Small intestine (tissue), 7 donors: Measurements from ENCODE around the gene CDK5RAP1. TPM values are rescaled to one million over a fixed set of nuclear protein-coding genes. Genes with fewer than 3 reads are reported as not detected.

ENCODE experiments used
- DNase-seq, 2 donors: peaks; one replicate each; pipeline versions ENCODE4 v3.0.0 to v3.0.0-alpha.2; 2013
- FAIRE-seq: peaks from 2 replicates; lab custom pipeline; 2012; peaks lifted over from hg19 to GRCh38; lab: Jason Lieb, UNC
- H3K27ac ChIP-seq, 3 donors: one replicate each; pipeline ENCODE4 v1.5.1; 2013; ENCODE audit warnings: low read length in 2 of 3, mild to moderate bottlenecking in 2 of 3, control low read depth in 1 of 3, inconsistent platforms in 1 of 3, low read depth in 1 of 3, moderate library complexity in 1 of 3
- H3K27me3 ChIP-seq, 3 donors: one replicate each; pipeline ENCODE4 v1.6.1; 2013; ENCODE audit warnings: low read length in 3 of 3, inconsistent platforms in 1 of 3; ENCODE audit not compliant: control insufficient read depth in 3 of 3, insufficient read depth in 3 of 3
- H3K36me3 ChIP-seq, 3 donors: one replicate each; pipeline ENCODE4 v1.6.1; 2013; ENCODE audit warnings: low read length in 3 of 3, inconsistent platforms in 1 of 3, low read depth in 1 of 3, mild to moderate bottlenecking in 1 of 3, moderate library complexity in 1 of 3; ENCODE audit not compliant: control insufficient read depth in 3 of 3, insufficient read depth in 2 of 3
- H3K4me1 ChIP-seq, 3 donors: one replicate each; pipeline ENCODE4 v1.6.1; 2013; ENCODE audit warnings: low read length in 2 of 3, inconsistent platforms in 1 of 3, low read depth in 1 of 3, mild to moderate bottlenecking in 1 of 3, moderate library complexity in 1 of 3; ENCODE audit not compliant: control insufficient read depth in 3 of 3, insufficient read depth in 2 of 3
- H3K4me3 ChIP-seq, 3 donors: one replicate each; pipeline ENCODE4 v1.5.1; 2013; ENCODE audit warnings: low read length in 3 of 3, control low read depth in 1 of 3, inconsistent platforms in 1 of 3, low read depth in 1 of 3, mild to moderate bottlenecking in 1 of 3, moderate library complexity in 1 of 3
- H3K9me3 ChIP-seq, 2 donors: one replicate each; pipeline ENCODE4 v1.6.1; 2013; ENCODE audit warnings: low read depth in 1 of 2, low read length in 1 of 2; ENCODE audit not compliant: control insufficient read depth in 2 of 2, insufficient read depth in 1 of 2
- WGBS, 3 donors: extraction: QIAGEN DNeasy Blood & Tissue Kit; methylation state at CpG; one replicate each; pipeline ENCODE4 v1.1.7; 2013; 5-methylcytosine and 5-hydroxymethylcytosine counted together
- polyA plus RNA-seq, 4 donors: library from polyadenylated mRNA; stranded (reverse) in 3 of 4; unstranded in 1 of 4; fragments of 200-250 nt in 3 of 4; fragments of 120-200 nt in 1 of 4; gene quantifications; one replicate each; pipeline versions ENCODE4 v1.2.1 to v1.2.3, GENCODE V29; 2013
- donor health status: healthy with polysubstance abuse.
- donor health status: control.
- donor health status: control.
- donor health status: Bipolar disorder and iron deficiency.
- donor health status: healthy.

CDK5RAP1 gene
- polyA plus RNA-seq, 4 donors, result 30.0 to 32.0 (median 30.3) TPM

DNA sequence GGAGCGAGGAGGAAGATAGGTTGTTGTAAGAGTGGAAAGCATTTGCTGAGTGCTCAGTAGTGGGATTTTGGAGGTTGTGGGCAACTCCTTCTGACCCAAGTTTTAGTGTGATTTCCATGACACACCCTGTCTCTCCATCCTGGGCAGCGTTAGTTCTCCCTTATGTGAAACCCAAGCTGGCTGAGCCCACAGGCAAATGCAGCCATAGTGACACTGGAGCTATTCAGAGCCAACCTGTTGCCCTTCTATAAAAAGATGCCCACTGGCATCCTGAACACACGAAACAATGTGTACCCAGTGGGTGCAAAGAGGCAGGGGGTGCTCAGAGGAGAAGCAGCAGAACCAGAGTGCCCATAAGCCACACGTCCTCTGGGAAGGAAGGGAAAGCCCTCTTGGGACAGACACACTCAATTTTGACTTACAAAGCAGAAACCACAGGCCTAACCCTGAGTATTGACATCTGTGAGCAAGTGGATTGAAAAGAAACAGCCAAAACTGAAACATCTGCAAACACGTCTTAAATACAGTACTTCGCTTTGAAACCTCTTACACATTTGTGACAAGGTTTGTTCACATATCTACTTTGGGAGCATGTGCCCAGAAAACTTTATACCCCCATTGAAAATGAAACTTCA, 63.7 kb downstream of the CDK5RAP1 start:
- no peaks in the 10 kb centered on the region for H3K27me3 ChIP-seq
- H3K27ac ChIP-seq, result no peak overlapping the region
- no peaks in the 10 kb centered on the region for H3K36me3 ChIP-seq
- H3K9me3 ChIP-seq, result peaks cover 0 to 3% of the 10 kb centered on the region in 2 donors
- FAIRE-seq, result no peak
- DNase-seq, result no peak
- H3K4me1 ChIP-seq, result no peaks in the 10 kb centered on the region
- WGBS, 3 donors, result 59 to 69% (median 66%) methylated on average over 6 of the region's 6 CpGs
- H3K4me3 ChIP-seq, result no peak overlapping the region

DNA sequence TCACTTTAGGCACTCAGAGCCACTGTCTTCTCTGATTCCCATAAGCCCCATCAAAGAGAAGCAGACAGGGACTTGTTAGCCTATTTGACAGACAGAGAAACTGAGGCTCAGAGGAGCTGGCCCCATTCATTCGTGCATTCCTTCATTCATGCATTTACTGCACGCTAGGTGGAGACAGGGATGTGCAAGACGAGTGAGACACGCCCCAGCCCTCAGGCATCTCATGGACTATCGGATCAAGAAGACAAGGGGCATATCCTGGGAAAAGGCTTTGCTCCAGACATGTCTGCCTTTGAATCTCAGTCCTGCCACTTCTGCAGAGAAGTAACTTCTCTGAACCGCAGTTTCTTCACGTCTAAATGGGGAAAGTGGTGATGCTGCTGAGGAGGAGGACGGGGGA, 64.2 kb downstream of the CDK5RAP1 start:
- FAIRE-seq (no peak), DNase-seq (no peak)
- no peaks in the 10 kb centered on the region for H3K36me3 ChIP-seq
- no peak overlapping the region for H3K27ac ChIP-seq
- H3K4me1 ChIP-seq, result no peaks in the 10 kb centered on the region
- 62 to 80% (median 67%) methylated on average over 8 of the region's 8 CpGs for WGBS, 3 donors
- H3K9me3 ChIP-seq, result peaks cover 0 to 3% of the 10 kb centered on the region in 2 donors
- H3K27me3 ChIP-seq, result no peaks in the 10 kb centered on the region
- no peak overlapping the region for H3K4me3 ChIP-seq

DNA sequence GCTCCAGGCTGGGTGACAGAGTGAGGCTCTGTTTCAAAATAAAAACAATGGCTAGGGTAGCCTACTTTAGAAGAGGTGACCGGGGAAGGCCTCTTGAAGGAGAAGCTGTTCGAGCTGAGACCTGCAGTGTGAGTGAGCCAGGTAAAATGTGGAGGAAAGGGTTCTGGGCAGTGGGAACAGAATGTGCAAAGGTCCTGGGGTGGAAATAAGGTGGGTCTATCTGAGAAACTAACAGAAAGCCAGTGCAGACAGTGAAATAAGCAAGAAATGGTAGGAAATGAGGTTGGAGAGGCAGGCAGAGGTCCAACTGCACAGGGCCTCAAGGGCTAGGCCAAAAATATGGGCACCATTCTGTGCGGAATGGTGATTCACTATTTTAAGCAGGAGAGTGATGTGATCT, 64.9 kb downstream of the CDK5RAP1 start:
- FAIRE-seq, result no peak

DNA sequence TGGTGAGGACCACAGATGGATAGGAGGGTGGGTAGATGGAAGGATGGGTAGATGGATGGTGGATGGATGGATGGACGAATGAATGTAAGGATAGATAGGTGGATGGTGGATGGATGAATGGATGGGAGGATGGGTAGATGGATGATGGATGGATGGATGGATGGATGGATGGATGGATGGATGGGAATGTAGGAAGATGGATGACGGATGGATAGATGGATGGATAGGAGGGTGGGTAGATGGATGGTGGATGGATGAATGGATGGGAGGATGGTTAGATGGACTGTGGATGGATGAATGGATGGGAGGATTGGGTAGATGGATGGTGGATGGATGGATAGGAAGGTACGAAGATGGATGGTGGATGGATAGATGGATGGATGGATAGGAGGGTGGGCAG, 67.2 kb downstream of the CDK5RAP1 start:
- FAIRE-seq, result no peak

More for the DNA sequence above, 64.9 kb downstream of the CDK5RAP1 start:
- no peaks in the 10 kb centered on the region for H3K4me1 ChIP-seq
- peaks cover 0 to 3% of the 10 kb centered on the region in 2 donors for H3K9me3 ChIP-seq
- no peak overlapping the region for H3K4me3 ChIP-seq
- DNase-seq, result no peak
- no peaks in the 10 kb centered on the region for H3K27me3 ChIP-seq
- H3K36me3 ChIP-seq, result no peaks in the 10 kb centered on the region
- H3K27ac ChIP-seq, result no peak overlapping the region
- 79 to 89% (median 83%) methylated on average over 3 of the region's 3 CpGs for WGBS, 3 donors

DNA sequence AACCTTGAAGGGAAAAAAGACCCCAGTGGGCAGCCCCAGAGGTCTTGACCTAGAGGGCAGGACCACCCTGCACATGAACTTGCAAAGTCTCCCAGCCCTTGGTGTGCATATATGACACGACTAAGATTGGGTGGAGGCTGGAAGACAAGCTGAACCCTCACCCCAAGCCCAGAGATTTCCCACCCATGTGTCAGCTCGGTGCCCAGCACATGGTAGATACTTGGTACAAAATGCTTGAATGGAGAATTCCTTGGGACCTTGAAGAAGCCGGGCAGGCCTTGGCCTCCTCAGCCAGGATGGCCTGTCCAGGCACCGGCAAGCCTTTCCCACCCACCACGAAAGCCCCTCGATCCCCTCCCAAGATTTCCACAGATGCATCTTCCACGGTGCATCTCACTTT, 67.7 kb downstream of the CDK5RAP1 start:
- Histone ChIP-seq H3K4me1 (no peaks in the 10 kb centered on the region), H3K27ac (no peak overlapping the region), H3K9me3 (peaks cover 0 to 3% of the 10 kb centered on the region in 2 donors), H3K27me3 (peaks cover 0 to 2% (median 0%) of the 10 kb centered on the region in 3 donors), H3K4me3 (no peak overlapping the region), H3K36me3 (no peaks in the 10 kb centered on the region)
- DNase-seq, result no peak
- FAIRE-seq, result no peak
- 84 to 86% (median 85%) methylated on average over 7 of the region's 7 CpGs for WGBS, 3 donors

More for the DNA sequence above, 67.2 kb downstream of the CDK5RAP1 start:
- WGBS, 3 donors, result 70 to 78% (median 77%) methylated on average over 3 of the region's 3 CpGs
- Histone ChIP-seq H3K9me3 (peaks cover 0 to 3% of the 10 kb centered on the region in 2 donors), H3K27me3 (peaks cover 0 to 2% (median 0%) of the 10 kb centered on the region in 3 donors), H3K36me3 (no peaks in the 10 kb centered on the region), H3K4me3 (no peak overlapping the region), H3K27ac (no peak overlapping the region), H3K4me1 (no peaks in the 10 kb centered on the region)
- no peak for DNase-seq

DNA sequence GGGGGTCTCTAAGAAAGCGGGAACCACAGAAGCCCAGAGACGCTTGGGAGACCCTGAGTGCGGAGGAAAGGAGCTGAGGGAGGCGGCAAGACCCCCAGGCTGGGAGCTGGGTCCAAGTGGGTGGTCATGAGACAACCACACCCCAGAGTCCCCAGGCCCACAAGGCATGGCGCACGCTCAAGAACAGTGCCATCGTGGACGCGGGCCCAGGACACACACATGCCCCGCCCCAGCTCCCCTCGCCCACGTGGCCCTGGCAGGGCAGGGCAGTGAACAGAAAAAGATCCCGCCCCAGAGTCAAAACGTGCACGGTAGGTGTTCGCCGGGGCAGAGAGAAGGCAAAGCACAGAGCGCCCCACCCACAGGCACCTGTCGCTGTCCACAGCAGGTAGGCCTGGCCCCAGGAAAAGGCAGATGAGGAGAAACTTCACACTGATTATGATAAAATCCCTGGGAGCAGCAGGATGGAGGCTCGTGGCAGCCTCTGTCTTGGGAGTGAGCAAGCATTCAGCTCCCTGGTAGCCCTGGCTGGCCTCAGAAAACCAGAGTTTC, 68.3 kb downstream of the CDK5RAP1 start:
- no peak for FAIRE-seq
- H3K4me1 ChIP-seq, result no peaks in the 10 kb centered on the region
- 44 to 69% (median 50%) methylated on average over 20 of the region's 20 CpGs for WGBS, 3 donors

DNA sequence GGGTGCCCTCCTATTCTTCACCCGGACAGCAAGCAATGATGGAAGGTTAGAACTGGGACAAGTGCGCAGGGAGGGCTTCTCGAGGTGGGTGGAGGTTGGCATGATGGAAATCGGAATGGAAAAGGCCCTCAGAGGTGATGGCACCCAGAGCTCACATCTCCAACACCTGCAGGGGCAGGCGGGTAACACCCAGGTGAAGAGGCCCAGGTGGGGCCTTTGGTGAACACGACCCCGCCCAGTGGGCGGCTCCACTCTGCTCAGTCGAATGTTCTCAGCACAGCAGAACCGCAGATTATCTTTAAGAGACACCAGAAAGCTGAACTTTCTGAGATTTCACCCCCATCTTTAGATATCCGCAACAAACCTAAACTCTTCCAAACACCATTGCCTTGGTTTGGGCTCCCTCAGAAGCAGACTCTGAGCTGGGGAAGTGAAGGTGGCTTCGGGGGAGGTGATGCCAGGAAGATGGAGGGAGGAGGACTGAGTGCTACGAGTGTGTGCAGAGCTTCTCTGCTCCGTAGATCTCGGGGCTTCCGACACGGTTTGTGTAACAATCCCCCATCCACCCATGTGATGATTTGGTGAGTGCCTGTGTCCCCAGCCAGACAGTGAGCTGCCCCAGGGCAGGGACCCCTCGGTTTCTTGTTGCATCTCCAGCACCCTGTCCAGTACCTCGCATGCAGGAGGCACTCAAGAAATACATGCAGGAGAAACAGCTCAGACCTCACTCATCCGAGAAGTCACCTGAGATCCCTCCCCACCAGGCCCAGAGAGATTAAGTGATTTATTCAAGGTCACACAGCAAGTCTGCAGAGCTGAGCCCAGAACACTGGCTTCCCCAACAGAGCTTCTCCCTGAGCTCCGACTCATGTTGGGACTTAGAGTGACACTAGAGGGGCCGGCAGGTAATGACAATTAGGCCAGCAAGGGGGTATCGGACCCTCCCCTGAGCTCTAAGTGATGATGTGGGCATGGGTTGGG, 72.9 kb downstream of the CDK5RAP1 start:
- H3K9me3 ChIP-seq, result no peaks in the 10 kb centered on the region
- DNase-seq (no peak), FAIRE-seq (no peak)
- H3K27me3 ChIP-seq, result peaks cover 0 to 4% (median 0%) of the 10 kb centered on the region in 3 donors
- H3K4me3 ChIP-seq, result no peak overlapping the region
- no peaks in the 10 kb centered on the region for H3K4me1 ChIP-seq
- no peaks in the 10 kb centered on the region for H3K36me3 ChIP-seq
- H3K27ac ChIP-seq, result no peak overlapping the region
- 56 to 71% (median 65%) methylated on average over 23 of the region's 23 CpGs for WGBS, 3 donors

More for the DNA sequence above, 68.3 kb downstream of the CDK5RAP1 start:
- Histone ChIP-seq H3K4me3 (no peak overlapping the region), H3K27ac (no peak overlapping the region), H3K36me3 (no peaks in the 10 kb centered on the region), H3K27me3 (peaks cover 0 to 2% (median 0%) of the 10 kb centered on the region in 3 donors), H3K9me3 (peaks cover 0 to 3% of the 10 kb centered on the region in 2 donors)
- no peak for DNase-seq

DNA sequence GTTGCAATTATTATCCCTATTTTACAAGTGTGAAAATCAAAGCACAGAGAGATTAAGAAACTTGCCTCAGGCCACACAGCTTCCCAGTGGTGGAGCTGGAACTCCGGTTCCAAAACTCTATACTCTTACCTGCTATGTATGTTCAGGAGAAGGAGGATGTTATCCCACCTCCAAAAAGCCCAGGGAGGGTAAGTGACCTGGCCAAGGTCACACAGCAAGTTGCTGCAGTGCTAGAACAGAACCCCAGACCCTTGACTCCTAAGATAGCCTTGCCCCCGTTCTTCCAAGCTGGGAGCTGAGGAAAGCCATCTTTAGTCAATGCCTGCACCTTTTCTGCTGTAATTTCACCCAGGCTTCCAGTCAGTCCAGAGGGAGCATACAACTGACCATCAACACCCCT, 76.0 kb downstream of the CDK5RAP1 start:
- Histone ChIP-seq H3K9me3 (no peaks in the 10 kb centered on the region), H3K27me3 (peaks cover 0 to 3% (median 0%) of the 10 kb centered on the region in 3 donors), H3K36me3 (no peaks in the 10 kb centered on the region), H3K27ac (no peak overlapping the region), H3K4me3 (no peak overlapping the region), H3K4me1 (no peaks in the 10 kb centered on the region)
- WGBS, 3 donors, result 75 to 90% (median 76%) methylated on average over 2 of the region's 2 CpGs
- DNase-seq (no peak), FAIRE-seq (no peak)
